GM18520 (cell line): Measurements from ENCODE around the gene FDXR.
"Not testable (repeated sequence)": the region's sequence is repeated elsewhere in the genome, so short reads cannot be mapped to it uniquely, and the experiment has no call there.

Experiments used
- ATAC-seq: cut with Tn5 transposase; IDR thresholded peaks from one replicate; pipeline ENCODE4 v1.9.1; 2021; ENCODE audit not compliant: unreplicated experiment

The FDXR gene, protein sequence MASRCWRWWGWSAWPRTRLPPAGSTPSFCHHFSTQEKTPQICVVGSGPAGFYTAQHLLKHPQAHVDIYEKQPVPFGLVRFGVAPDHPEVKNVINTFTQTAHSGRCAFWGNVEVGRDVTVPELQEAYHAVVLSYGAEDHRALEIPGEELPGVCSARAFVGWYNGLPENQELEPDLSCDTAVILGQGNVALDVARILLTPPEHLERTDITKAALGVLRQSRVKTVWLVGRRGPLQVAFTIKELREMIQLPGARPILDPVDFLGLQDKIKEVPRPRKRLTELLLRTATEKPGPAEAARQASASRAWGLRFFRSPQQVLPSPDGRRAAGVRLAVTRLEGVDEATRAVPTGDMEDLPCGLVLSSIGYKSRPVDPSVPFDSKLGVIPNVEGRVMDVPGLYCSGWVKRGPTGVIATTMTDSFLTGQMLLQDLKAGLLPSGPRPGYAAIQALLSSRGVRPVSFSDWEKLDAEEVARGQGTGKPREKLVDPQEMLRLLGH

DNA sequence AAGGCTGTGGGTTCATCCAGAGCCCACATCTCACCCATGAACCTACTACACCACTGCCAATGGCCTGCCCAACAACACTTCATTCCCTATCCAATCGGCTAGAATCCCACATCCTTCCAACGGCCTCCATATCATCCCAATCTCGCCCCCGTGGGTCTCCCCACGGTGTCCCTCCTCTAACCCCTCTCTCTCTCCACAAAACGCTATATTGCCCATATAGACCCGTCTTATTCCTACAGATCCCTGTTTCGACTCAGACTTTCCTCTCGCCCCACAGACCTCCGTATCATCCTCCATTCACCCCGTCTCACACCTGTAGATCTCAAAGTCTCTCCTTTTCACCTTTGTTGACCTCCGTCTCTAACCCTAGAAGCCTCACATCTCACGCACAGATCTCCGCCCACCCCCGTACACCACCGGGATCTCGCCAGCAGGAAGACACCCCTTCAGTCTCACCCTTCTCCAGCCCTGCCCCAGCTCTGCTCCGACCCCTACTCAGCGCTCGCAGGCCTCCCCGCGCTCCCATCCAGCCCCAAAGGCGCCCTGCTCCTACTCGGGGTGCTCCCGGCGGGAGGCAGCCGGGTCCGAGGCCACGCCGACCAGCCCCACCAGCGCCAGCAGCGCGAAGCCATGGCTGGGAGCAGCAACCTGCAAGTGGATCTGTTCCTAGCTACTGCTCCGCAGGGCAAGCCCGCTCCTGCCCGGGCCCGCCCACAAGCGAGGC is at the start of gene FDXR:
FDXR (minus strand) TSS at position 682 of the 724 bp plus-strand sequence; CDS start at position 632, 50 bp downstream.
- no peak for ATAC-seq

DNA sequence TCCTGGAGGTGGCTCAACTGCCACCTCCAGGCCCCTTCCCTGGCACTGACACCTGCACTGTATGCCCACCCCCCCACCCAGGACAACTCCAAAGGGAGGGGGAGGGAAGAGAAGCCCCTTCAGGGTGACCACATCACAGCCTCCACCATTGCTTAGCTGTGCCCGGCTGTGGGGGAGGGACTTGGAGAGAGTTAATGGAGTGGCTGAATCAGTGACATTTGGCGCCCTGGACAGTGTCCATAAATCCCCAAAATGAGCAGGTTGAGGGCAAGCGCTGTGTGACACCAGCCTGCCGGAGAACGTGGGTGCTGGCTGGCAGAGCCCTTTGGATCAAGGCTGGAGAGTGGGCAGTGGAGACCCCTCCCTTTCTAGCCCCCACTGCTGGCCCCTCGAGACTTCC is 49.4 kb upstream of the FDXR start:
- ATAC-seq = no peak

DNA sequence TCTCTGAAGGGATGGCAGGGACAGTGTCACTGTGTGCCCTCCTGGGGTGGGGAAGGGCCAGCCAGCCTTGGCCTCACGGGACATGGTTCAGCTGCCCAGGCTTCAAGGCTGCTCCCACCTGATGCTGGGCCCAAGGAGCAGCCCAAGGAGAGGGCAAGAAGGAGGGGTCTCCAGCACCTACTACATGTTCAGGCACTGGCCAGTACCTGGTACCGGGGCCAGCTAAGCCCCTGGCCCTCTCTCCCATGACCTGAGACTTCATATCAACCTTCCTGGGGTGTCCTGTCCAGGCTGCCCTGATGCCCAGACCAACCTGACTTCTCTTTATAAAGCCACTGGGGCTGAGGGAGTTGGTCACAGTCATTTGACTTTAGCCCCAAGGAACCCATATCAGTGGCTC is 49.0 kb upstream of the FDXR start:
- no peak for ATAC-seq

DNA sequence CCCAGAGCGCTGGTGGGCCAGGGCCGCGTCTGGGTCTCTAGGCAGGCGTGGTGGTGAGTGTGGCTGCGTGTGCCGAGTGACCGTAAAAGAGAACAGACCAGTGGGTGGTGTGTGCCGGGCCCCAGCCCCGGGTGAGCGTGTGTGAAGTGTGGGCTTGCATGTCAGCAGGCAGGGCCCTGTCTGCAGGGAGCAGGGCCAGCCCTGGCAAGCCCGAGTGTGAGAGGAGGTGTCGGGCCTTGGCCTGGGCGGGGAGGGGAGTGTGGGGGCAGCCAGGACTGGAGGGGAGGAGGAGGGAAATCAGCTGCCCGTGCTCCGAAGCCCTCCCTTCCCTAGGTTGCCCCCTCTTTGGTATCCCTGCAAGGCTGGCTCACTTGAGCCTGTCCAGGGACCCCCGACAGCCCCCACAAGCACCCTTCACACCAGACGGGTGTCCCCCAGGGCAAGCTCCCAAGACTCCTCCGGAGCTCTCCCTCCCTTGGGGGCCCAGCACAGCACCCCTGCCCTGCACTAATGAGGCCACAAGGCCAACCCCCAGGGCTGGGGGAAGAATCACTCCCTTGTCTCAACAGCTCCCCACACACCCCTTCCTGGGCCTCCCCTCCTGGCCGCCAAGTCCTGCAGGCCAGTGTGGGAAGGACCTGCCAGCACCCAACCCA is 48.4 kb upstream of the FDXR start:
- no peak for ATAC-seq

DNA sequence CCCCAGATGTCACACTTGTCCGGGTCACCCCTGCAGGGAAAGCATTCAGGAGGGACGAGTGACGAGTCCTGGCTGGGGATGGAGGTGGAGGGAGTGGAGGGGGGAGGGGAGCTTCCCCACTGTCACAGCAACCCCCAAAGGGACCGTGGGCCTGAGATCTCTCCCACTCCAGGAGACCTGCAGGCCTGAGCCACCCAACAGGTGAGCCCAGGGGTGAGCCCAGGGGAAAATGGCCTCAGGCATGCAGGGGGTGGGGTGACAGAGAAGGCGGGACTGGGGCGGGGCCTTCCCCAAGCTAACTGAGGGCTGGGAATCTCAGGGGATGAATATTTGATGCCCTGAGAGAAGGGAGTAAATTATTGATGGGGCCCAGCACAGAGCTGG is 47.8 kb upstream of the FDXR start:
- ATAC-seq = no peak

DNA sequence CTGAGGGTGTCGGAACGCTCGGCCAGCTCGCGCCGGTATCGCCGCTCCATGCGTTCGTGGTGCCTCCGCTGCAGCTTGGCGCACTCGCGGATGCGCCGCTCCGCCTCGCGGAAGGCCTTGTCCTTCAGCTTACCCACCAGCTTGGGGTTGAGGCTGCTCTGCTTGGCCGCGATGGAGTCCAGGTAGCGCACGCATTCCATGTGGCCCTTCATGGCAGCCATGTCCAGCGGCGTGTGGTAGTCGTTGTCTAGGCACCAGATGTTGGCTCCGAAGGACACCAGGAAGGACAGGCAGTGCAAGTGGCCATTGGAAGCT is 47.5 kb upstream of the FDXR start:
- no peak for ATAC-seq

DNA sequence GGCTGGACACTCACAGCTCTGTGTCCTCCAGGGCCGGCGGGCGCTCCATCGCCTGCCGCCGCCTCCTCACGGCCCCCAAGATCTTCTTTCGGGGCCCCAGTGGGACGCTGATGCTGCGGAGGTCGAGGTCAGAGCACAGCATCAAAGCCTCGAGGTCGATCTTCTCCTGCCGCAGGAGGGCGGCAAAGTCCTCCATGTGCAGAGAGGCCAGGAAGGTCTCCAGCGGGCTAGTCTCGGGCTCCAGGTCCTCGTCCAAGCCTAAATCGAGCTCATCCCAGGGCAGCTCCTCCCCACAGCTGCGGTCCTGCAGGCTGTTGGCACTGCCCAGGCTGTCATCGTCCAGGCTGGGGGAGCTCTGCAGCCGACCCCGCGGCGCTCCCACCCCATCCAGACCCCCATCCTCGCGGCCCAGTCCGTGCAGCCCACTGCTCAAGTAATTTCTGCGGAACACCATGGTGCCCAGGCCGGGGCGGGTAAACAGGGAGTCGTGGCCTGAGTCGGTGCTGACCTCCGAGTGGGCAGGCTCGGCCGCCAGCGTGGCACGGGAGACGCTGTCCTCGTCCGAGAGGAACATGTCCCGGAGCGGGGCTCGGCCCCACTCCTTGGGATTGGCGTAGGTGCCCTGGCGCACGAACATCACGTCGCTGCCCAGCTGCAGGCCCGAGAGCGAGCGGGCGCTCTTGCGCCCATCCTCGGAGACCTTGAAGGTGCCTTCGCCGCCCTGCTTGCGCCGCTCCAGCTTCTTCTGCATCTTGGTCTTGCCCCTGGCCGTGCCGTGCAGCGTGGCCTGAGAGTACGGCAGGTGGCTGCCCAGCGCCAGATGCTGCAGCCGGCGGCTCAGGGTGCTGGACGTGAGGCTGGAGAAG is 46.9 kb upstream of the FDXR start:
- ATAC-seq = no peak

DNA sequence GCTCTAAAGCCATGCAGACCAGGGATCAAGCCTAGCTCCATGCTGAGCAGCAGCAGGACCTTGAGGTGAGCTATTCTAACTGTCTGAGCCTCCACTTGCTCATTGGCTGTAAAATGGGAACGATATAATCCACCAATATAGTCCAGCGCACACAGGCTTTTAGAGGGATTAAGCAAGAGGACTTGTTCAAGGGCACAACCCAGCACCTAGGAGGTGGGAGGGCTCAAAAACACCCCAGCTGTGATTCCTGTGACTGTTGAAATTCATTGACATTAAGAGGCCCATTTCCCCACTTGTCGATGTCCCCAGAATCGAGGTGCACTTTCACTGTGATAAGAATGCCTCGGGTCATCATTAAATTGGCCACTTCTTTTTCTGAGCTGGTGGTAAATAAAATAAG is 46.1 kb upstream of the FDXR start:
- no peak for ATAC-seq

DNA sequence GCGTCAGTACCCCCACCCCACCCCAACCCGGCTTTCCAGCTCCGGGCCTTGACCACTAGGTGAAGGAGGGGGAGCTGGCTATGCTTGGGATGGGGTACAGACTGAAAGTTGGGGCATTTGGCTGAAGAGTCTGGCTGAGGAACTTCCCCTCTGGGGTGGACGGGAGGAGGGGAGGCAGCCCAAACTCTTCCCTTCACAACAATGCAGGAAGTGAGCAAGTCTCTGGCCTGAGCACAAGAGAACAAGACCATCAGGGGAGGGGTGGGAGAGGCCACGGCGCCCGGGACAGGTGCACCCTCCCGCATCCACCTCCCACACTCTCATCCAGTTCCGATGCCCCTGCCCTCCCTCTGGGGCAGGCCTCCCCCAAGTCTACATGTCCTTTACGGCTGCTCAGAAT is 44.6 kb upstream of the FDXR start:
- no peak for ATAC-seq

DNA sequence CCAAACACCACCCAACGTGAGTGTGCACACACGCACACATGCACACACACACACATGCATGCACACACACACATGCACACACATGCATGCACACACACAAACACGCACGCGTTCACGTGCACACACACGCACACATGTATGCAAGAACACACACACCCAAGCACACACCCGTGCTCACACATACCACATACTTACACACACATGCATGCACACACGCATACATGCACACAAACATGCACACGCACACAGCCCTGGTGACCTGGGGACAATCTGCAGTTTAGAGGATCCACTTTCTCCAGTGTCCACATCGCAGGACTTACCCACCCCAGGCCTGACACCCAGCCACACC is 44.0 kb upstream of the FDXR start:
- ATAC-seq = no peak

DNA sequence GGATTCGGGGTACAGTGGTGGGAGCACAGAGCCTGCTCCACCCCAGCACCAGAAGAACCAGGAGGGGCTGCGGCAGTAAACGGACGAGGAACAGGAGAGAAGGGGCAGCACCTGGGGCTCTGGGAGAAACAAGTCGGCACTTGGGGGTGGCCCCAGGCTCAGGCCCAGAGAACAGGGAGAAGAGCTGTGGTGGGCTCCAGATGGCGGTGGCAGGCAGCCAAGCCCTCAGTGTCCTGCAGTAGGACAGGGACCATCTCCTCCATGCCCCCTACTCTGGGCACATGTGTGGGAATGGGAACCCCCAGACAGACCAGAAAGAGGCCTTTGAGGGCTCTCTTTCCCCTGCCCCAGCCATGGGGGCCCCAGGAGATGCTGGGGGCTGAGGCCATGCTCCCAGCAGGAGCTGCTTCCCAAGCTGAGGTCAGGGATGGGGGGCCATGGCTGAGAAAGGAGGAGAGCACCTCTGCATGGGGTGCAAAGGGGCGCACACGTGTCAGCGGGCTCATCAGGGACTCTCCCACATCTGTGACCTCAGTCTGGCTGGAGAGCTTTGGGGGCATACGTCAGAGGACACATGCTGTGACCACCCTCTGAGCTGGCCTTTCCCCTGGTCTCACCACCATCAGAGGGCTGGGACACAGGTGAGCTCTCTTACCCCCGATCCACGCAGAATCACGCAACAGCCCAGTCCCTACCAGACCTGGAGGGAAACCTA is 43.5 kb upstream of the FDXR start:
- ATAC-seq = no peak

DNA sequence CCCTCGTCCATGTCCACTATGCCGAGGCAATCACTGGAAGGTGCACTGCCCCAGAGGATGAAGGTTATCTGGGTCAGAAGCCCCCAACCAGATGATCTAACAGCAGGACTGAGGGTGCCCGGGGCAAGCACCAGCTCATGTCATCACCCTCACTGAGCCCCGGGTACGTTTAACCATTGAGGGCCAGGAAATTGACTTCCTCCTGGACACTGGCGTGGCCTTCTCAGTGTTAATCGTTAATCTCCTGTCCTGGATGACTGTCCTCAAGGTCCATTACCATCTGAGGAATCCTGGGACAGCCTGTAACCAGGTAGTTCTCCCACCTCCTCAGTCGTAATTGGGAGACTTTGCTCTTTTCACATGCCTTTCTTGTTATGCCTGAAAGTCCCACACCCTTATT is 38.6 kb upstream of the FDXR start:
- ATAC-seq = not testable (repeated sequence)

DNA sequence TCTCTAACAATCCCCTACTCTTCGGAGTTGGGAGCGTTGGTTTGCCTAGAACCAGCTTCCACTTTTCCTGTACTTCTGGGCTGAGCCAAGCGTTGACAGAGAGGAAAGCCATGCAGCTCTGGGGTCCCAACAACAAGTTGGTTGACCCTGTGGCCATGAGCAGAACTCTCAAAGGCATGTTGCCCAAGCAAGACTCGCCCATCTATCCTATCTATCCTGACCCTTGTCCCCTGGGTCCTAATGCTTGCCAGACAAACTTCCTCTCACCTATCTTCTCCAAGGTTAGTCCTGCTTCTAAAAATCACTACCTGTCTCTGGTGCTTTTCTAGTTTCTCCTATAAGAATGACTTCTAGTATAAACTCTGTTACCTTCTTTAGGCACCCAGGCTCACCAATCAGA is 36.3 kb upstream of the FDXR start:
- ATAC-seq = not testable (repeated sequence)

DNA sequence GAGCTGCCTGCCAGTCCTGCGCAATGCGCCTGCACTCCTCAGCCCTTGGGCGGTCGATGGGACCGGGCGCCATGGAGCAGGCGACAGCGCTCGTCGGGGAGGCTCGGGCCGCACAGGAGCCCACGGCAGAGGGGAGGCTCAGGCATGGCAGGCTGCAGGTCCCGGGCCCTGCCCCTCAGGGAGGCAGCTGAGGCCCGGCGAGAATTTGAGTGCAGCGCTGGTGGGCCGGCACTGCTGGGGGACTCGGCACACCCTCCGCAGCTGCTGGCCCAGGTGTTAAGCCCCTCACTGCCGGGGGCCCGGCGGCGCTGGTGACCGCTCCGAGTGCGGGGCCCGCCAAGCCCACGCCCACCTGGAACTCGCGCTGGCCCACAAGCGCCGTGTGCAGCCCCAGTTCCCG is 34.2 kb upstream of the FDXR start:
- no peak for ATAC-seq

DNA sequence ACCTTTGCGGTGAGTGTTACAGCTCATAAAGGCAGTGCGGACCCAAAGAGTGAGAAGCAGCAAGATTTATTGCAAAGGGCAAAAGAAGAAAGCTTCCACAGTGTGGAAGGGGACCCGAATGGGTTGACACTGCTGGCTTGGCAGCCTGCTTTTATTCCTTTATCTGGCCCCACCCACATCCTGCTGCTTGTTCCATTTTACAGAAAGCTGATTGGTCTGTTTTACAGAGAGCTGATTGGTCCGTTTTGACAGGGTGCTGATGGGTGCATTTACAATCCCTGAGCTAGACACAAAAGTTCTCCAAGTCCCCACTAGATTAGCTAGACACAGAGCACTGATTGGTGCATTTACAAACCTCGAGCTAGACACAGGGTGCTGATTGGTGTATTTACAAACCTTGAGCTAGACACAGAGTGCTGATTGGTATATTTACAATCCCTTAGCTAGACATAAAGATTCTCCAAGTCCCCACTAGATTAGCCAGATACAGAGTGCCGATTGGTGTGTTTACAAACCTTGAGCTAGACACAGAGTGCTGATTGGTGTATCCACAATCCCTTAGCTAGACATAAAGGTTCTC is 33.5 kb upstream of the FDXR start:
- ATAC-seq = not testable (repeated sequence)

DNA sequence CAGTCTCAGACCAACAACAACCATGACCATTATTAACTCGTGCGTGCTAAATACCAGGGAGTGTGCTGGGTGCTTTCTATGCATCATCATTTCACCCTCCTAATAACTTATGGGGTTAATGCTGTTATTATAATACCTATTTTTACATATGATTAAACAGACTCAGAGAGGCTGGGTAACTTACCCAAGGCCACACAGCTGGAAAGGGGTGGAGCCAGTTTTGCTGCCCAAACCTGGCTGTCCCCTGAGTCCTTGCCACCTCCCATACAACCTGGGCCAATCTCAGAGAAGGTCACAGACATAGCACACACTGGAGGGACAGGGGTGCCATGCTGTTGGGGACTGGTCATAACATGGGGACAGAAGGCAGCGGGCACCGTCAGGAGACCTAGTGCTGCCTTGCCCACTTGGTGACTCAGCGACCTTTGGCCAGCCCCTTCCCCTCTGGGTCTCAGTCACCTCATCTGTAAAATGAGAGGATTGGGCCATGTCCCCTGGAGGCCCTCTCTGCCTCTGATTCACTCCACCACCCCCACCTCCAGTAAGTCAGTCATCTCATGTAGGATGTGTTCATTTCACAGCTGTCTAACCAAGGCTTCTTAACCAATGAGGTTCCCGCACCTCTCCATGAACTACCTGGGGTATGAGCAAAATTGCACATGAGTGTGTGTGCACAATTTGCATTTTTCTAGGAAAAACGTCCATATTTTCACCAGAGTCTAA is 32.1 kb upstream of the FDXR start:
- ATAC-seq = no peak

DNA sequence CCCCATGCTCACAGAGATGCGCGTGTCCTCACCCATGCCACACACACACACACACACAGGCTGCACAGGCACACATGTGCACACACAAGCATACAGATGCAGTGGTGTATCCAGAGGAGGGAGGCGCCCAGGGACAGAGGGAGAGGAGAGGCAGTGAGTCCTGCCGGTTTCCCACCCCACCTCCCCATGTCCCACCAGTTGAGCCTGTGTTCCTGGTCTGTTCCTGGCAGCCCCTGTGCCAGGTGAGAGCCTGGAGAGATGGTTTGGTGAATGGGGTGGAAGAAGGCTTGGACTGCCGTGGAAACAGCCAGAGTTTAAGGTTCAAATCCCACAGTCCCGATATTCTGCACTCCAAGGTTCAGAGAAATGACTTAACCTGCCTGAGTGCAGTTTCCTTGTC is 30.9 kb upstream of the FDXR start:
- ATAC-seq = no peak

DNA sequence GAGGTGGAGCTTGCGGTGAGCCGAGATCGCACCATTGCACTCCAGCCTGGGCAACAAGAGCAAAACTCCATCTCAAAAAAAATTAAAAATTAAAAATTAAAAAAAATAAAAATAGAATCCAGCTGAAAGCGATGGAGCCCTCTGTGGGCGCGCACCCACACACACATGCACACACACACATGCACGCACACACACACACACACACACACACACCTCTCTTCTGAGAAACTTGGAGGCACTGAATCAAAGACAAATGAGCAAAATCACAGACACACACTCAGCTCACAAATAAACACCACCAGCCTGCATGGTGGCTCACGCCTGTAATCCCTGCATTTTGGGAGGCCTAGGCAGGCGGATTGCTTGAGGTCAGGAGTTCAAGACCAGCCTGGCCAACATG is 30.2 kb upstream of the FDXR start:
- ATAC-seq = no peak

DNA sequence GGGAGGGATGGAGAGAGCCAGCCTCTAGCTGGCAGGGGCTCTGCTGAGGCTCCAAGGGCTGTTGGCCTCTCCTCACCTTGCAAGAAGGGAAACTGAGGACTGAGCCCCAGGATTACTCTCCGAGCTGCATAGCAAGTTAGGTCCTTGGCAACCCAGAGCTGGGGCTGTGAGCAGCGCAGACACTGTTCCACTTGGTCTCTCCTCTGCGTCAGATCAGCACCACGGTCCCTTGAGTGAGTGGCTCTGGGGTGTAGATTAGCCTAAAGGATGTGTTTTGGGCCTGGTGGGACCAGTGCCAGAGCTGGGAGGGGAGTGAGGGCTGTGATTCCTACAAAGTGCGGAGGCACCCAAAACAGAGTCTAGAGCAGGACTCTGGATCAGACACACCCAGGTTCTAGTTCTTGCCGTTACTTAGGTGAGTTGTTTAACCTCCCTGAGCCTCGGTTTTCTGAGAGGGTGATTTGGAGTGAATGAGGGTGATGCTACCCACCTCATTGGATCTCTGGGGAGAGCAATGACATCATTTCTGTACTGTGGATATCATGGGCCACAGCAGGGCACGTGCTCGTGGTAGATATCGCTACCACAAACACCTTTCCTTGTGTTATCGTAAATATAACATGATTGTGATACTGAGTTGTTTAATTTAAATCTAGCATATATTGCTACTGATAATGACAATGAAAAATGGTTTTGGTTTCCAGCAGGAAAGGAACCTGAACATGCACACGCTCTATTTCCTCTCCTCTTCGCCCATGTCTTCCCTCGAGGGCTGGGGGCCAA is 28.8 kb upstream of the FDXR start:
- ATAC-seq = no peak
